ENCODE data around the gene LRBA. TPM values are rescaled to one million over a fixed set of nuclear protein-coding genes. Genes with fewer than 3 reads are reported as not detected.

Gene LRBA
- total RNA-seq, 1 experiment from 2014 or later = 55.3 TPM

DNA sequence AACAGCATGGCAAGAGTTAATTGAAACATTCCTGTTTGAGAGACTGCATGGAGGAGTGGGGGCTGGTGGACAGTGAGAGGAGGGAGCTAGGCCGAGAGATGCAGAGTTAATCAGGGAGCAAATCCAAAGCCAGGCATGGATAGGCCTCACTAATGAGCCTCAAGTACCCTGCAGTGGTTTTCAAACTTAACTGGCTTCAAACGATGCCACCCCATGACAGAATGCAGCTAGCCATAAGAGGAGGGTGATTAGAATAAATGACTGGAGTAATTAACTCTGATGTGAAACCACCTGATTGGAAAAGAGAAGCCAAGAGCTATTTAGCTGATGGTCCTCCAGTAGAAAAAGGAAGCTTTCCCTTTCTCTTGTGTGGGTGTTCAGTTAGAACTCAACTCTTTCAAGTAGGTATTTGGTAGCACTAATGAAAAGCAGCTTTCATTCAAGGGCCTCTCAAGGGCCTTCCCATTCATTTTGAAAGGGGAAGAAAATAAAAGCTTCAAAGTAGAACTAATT, 648.5 kb downstream of the LRBA start:
- Histone ChIP-seq H3K9ac (ENCODE audit: extremely low read depth, insufficient read length, low read length) (no peak overlapping the region), H3K9me3 (ENCODE audit: control insufficient read depth, low read depth, low read length) (no peaks in the 10 kb centered on the region), H3K27me3 (ENCODE audit: insufficient read depth, low read length) (peaks cover 6% of the 10 kb centered on the region; the same call in 1 of the 2 replicates), H2AFZ (ENCODE audit: low read length) (no peak overlapping the region), H3T11ph (ENCODE audit: low read length) (no peak overlapping the region), H4K8ac (replicated peaks; ENCODE audit: insufficient read length, low read depth, low read length) (no peak overlapping the region), H4K20me1 (ENCODE audit: control insufficient read depth, insufficient read depth, insufficient read length) (no peaks in the 10 kb centered on the region), H3K79me1 (ENCODE audit: insufficient read depth, low read depth, low read length, poor library complexity, severe bottlenecking) (no peaks in the 10 kb centered on the region), H3K79me2 (ENCODE audit: insufficient read depth, low read length) (no peaks in the 10 kb centered on the region), H3K14ac (ENCODE audit: insufficient read depth, low read length) (no peak overlapping the region), H2BK15ac (ENCODE audit: low read depth, low read length) (no peak overlapping the region), H3K56ac (ENCODE audit: insufficient read length, low read depth, low read length) (no peak overlapping the region), H3K23ac (ENCODE audit: insufficient read length, low read depth, low read length) (no peak overlapping the region), H4K5ac (ENCODE audit: insufficient read length, low read depth, low read length) (no peak overlapping the region), H3K23me2 (ENCODE audit: insufficient read length, low read depth, low read length, poor library complexity, severe bottlenecking) (peaks cover 3% of the 10 kb centered on the region), H4K91ac (ENCODE audit: insufficient read length, low read depth, low read length) (no peak overlapping the region), H3K27ac (ENCODE audit: insufficient read length, low read depth, low read length) (no peak overlapping the region), H3K4me2 (ENCODE audit: insufficient read depth, insufficient read length, low read length) (peak overlapping the region; percentile 28), H2AK5ac (ENCODE audit: insufficient read length, low read length) (no peak overlapping the region), H2BK5ac (ENCODE audit: insufficient read length, low read length) (no peak overlapping the region), H2BK20ac (ENCODE audit: low read depth, low read length, poor library complexity, severe bottlenecking) (no peak overlapping the region), H2BK120ac (ENCODE audit: low read depth, low read length, poor library complexity, severe bottlenecking) (no peak overlapping the region), H3K4ac (ENCODE audit: low read depth, low read length) (no peak overlapping the region), H2BK12ac (ENCODE audit: insufficient read length, low read depth, low read length) (no peak overlapping the region), H3K18ac (ENCODE audit: insufficient read length, low read depth, low read length) (no peak overlapping the region), H3K4me1 (ENCODE audit: insufficient read depth, low read length) (peaks cover 4% of the 10 kb centered on the region; the same call in 1 of the 2 replicates)
- H3K27ac Mint-ChIP-seq = peak overlapping the region in 2 of 3 experiments; percentile 73 to 90; a peak in 4 of 7 replicates
- TF ChIP-seq, protein P1, sequence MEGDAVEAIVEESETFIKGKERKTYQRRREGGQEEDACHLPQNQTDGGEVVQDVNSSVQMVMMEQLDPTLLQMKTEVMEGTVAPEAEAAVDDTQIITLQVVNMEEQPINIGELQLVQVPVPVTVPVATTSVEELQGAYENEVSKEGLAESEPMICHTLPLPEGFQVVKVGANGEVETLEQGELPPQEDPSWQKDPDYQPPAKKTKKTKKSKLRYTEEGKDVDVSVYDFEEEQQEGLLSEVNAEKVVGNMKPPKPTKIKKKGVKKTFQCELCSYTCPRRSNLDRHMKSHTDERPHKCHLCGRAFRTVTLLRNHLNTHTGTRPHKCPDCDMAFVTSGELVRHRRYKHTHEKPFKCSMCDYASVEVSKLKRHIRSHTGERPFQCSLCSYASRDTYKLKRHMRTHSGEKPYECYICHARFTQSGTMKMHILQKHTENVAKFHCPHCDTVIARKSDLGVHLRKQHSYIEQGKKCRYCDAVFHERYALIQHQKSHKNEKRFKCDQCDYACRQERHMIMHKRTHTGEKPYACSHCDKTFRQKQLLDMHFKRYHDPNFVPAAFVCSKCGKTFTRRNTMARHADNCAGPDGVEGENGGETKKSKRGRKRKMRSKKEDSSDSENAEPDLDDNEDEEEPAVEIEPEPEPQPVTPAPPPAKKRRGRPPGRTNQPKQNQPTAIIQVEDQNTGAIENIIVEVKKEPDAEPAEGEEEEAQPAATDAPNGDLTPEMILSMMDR (conservative IDR thresholded peaks at IDR 0.05) = no peak
- peak; percentile 53 for DNase-seq
- no CpG with 5 or more reads among the region's 2 CpGs for WGBS (ENCODE audit: extremely low coverage, insufficient read length, low lambda C conversion rate)
- H3K27me3 Mint-ChIP-seq (ENCODE audit: low read depth) = peaks cover 27% of the 10 kb centered on the region
- H3K36me3 Mint-ChIP-seq (ENCODE audit: insufficient read depth in 1 of 3, low read depth in 3 of 3) = no peaks in the 10 kb centered on the region
- peak overlapping the region in 1 of 2 experiments; percentile 45; a peak in 4 of 5 replicates for H3K4me3 Mint-ChIP-seq
- peaks cover 16% of the 10 kb centered on the region in 2 experiments for H3K4me1 Mint-ChIP-seq
- no peaks in the 10 kb centered on the region for H3K9me3 Mint-ChIP-seq
